Measurements from ENCODE around the gene MDFIC. TPM values are rescaled to one million over a fixed set of nuclear protein-coding genes. Genes with fewer than 3 reads are reported as not detected.

Gene MDFIC
- total RNA-seq, 2 experiments from 2014 or later: 55.9 to 57.1 TPM

GRCh38 chr7:114957444-114957843 lies 35.5 kb downstream of the MDFIC start:
- H3K27ac Mint-ChIP-seq: no peak overlapping the region
- DNase-seq: no peak
- no peaks in the 10 kb centered on the region for H3K27me3 Mint-ChIP-seq
- peaks cover 37% of the 10 kb centered on the region for H3K36me3 Mint-ChIP-seq
- H3K4me1 Mint-ChIP-seq: peaks cover 28% of the 10 kb centered on the region
- H3K9me3 Mint-ChIP-seq: no peaks in the 10 kb centered on the region
- no peak overlapping the region for H3K4me3 Mint-ChIP-seq

- peaks cover 29% of the 10 kb centered on the region for H3K4me1 Mint-ChIP-seq
- H3K27ac Mint-ChIP-seq: no peak overlapping the region
- no peaks in the 10 kb centered on the region for H3K9me3 Mint-ChIP-seq
- H3K36me3 Mint-ChIP-seq: peaks cover 37% of the 10 kb centered on the region
- H3K27me3 Mint-ChIP-seq: no peaks in the 10 kb centered on the region
- H3K4me3 Mint-ChIP-seq: no peak overlapping the region
- DNase-seq: no peak
These were observed 38.0 kb downstream of the MDFIC start for GRCh38 chr7:114959931-114960330.

GRCh38 chr7:114962441-114962840 lies 40.5 kb downstream of the MDFIC start:
- H3K9me3 Mint-ChIP-seq: no peaks in the 10 kb centered on the region
- H3K27me3 Mint-ChIP-seq: no peaks in the 10 kb centered on the region
- H3K27ac Mint-ChIP-seq: no peak overlapping the region
- DNase-seq: no peak
- H3K4me1 Mint-ChIP-seq: peaks cover 30% of the 10 kb centered on the region
- H3K4me3 Mint-ChIP-seq: no peak overlapping the region
- H3K36me3 Mint-ChIP-seq: peaks cover 44% of the 10 kb centered on the region

- no peak for DNase-seq
- H3K9me3 Mint-ChIP-seq: no peaks in the 10 kb centered on the region
- peaks cover 37% of the 10 kb centered on the region for H3K4me1 Mint-ChIP-seq
- H3K27ac Mint-ChIP-seq: no peak overlapping the region
- H3K27me3 Mint-ChIP-seq: no peaks in the 10 kb centered on the region
- H3K36me3 Mint-ChIP-seq: peaks cover 36% of the 10 kb centered on the region
- H3K4me3 Mint-ChIP-seq: no peak overlapping the region
These were observed 44.3 kb downstream of the MDFIC start for GRCh38 chr7:114966156-114966555.

GRCh38 chr7:114969096-114969495 lies 47.2 kb downstream of the MDFIC start:
- Mint-ChIP-seq H3K36me3 (peaks cover 31% of the 10 kb centered on the region), H3K4me1 (peaks cover 44% of the 10 kb centered on the region), H3K27me3 (no peaks in the 10 kb centered on the region), H3K9me3 (no peaks in the 10 kb centered on the region), H3K4me3 (no peak overlapping the region), H3K27ac (no peak overlapping the region)
- no peak for DNase-seq

GRCh38 chr7:114970308-114970707 lies 48.4 kb downstream of the MDFIC start:
- Mint-ChIP-seq H3K27me3 (no peaks in the 10 kb centered on the region), H3K27ac (no peak overlapping the region), H3K36me3 (peaks cover 23% of the 10 kb centered on the region), H3K4me1 (peaks cover 44% of the 10 kb centered on the region), H3K4me3 (no peak overlapping the region), H3K9me3 (no peaks in the 10 kb centered on the region)
- no peak for DNase-seq

GRCh38 chr7:114970732-114971131 lies 48.8 kb downstream of the MDFIC start:
- Mint-ChIP-seq H3K36me3 (peaks cover 21% of the 10 kb centered on the region), H3K9me3 (no peaks in the 10 kb centered on the region), H3K4me3 (no peak overlapping the region), H3K27me3 (no peaks in the 10 kb centered on the region), H3K4me1 (peaks cover 44% of the 10 kb centered on the region), H3K27ac (no peak overlapping the region)
- no peak for DNase-seq

GRCh38 chr7:114972567-114972966 lies 50.7 kb downstream of the MDFIC start:
- no peaks in the 10 kb centered on the region for H3K27me3 Mint-ChIP-seq
- no peak overlapping the region for H3K27ac Mint-ChIP-seq
- peaks cover 16% of the 10 kb centered on the region for H3K36me3 Mint-ChIP-seq
- H3K4me3 Mint-ChIP-seq: no peak overlapping the region
- no peak for DNase-seq
- peaks cover 42% of the 10 kb centered on the region for H3K4me1 Mint-ChIP-seq
- no peaks in the 10 kb centered on the region for H3K9me3 Mint-ChIP-seq

- no peak overlapping the region for H3K27ac Mint-ChIP-seq
- H3K36me3 Mint-ChIP-seq: peaks cover 17% of the 10 kb centered on the region
- no peak overlapping the region for H3K4me3 Mint-ChIP-seq
- no peaks in the 10 kb centered on the region for H3K27me3 Mint-ChIP-seq
- DNase-seq: no peak
- peaks cover 42% of the 10 kb centered on the region for H3K4me1 Mint-ChIP-seq
- no peaks in the 10 kb centered on the region for H3K9me3 Mint-ChIP-seq
These were observed 51.3 kb downstream of the MDFIC start for GRCh38 chr7:114973147-114973546.

- Mint-ChIP-seq H3K9me3 (no peaks in the 10 kb centered on the region), H3K27ac (no peak overlapping the region), H3K4me1 (peaks cover 38% of the 10 kb centered on the region), H3K36me3 (peaks cover 17% of the 10 kb centered on the region), H3K27me3 (no peaks in the 10 kb centered on the region), H3K4me3 (no peak overlapping the region)
- no peak for DNase-seq
These were observed 53.5 kb downstream of the MDFIC start for GRCh38 chr7:114975401-114975800.

- Mint-ChIP-seq H3K4me1 (peaks cover 36% of the 10 kb centered on the region), H3K4me3 (no peak overlapping the region), H3K36me3 (peaks cover 23% of the 10 kb centered on the region), H3K27me3 (no peaks in the 10 kb centered on the region), H3K9me3 (no peaks in the 10 kb centered on the region), H3K27ac (no peak overlapping the region)
- DNase-seq: no peak
These were observed 54.8 kb downstream of the MDFIC start for GRCh38 chr7:114976666-114977065.

- DNase-seq: no peak
- Mint-ChIP-seq H3K9me3 (no peaks in the 10 kb centered on the region), H3K27ac (no peak overlapping the region), H3K27me3 (no peaks in the 10 kb centered on the region), H3K4me1 (peaks cover 35% of the 10 kb centered on the region), H3K36me3 (peaks cover 29% of the 10 kb centered on the region), H3K4me3 (no peak overlapping the region)
These were observed 55.4 kb downstream of the MDFIC start for GRCh38 chr7:114977277-114977676.

GRCh38 chr7:114979388-114979787 lies 57.5 kb downstream of the MDFIC start:
- H3K4me3 Mint-ChIP-seq: no peak overlapping the region
- no peak for DNase-seq
- H3K27ac Mint-ChIP-seq: no peak overlapping the region
- H3K4me1 Mint-ChIP-seq: peaks cover 21% of the 10 kb centered on the region
- H3K9me3 Mint-ChIP-seq: no peaks in the 10 kb centered on the region
- no peaks in the 10 kb centered on the region for H3K27me3 Mint-ChIP-seq
- peaks cover 34% of the 10 kb centered on the region for H3K36me3 Mint-ChIP-seq

- Mint-ChIP-seq H3K4me3 (no peak overlapping the region), H3K27ac (no peak overlapping the region), H3K36me3 (peaks cover 35% of the 10 kb centered on the region), H3K27me3 (no peaks in the 10 kb centered on the region), H3K4me1 (peaks cover 20% of the 10 kb centered on the region), H3K9me3 (no peaks in the 10 kb centered on the region)
- no peak for DNase-seq
These were observed 58.1 kb downstream of the MDFIC start for GRCh38 chr7:114979803-114980507.

GRCh38 chr7:114981323-114981722 lies 59.4 kb downstream of the MDFIC start:
- no peak for DNase-seq
- Mint-ChIP-seq H3K27ac (peak overlapping the region; percentile 59), H3K4me1 (peaks cover 15% of the 10 kb centered on the region), H3K9me3 (no peaks in the 10 kb centered on the region), H3K36me3 (peaks cover 41% of the 10 kb centered on the region), H3K27me3 (no peaks in the 10 kb centered on the region), H3K4me3 (no peak overlapping the region)

GRCh38 chr7:114985116-114985715 lies 63.3 kb downstream of the MDFIC start:
- Mint-ChIP-seq H3K27me3 (no peaks in the 10 kb centered on the region), H3K9me3 (no peaks in the 10 kb centered on the region), H3K27ac (no peak overlapping the region), H3K4me1 (peaks cover 10% of the 10 kb centered on the region), H3K36me3 (peaks cover 46% of the 10 kb centered on the region), H3K4me3 (no peak overlapping the region)
- no peak for DNase-seq
